HEK293 (cell line): Measurements from ENCODE around the gene BRCC3.

Source experiments
- CTCF ChIA-PET: fragments of 350-600 bp; formaldehyde crosslinking; extraction: SDS; loops from one replicate; lab custom pipeline; 2021; ENCODE audit warnings: antibody characterized with exemption; lab: Yijun Ruan, JAX
- POLR2A ChIA-PET: fragments of 300-600 bp; formaldehyde crosslinking; extraction: SDS; loops from one replicate; lab custom pipeline; 2020; ENCODE audit warnings: antibody characterized with exemption, inconsistent platforms; lab: Yijun Ruan, JAX
- H3K27ac ChIP-seq: fragments of 200-500 bp; sonication (Bioruptor generic); 2 replicates; pipeline ENCODE4 v1.5.1; 2014; ENCODE audit warnings: low read depth, low read length, control low read depth, inconsistent platforms; ENCODE audit errors: extremely low read depth
- H3K36me3 ChIP-seq, 2 experiments: fragments of 200-500 bp in 1 of 2; sonication (Bioruptor generic) in 1 of 2; 1 replicate in 1 of 2; 2 replicates in 1 of 2; pipeline ENCODE4 v1.5.1; 2014 to 2017; ENCODE audit warnings: inconsistent platforms in 2 of 2, low read length in 2 of 2; ENCODE audit not compliant: control insufficient read depth in 2 of 2, insufficient read depth in 1 of 2
- H3K4me1 ChIP-seq: fragments of 200-500 bp; sonication (Bioruptor generic); 2 replicates; pipeline ENCODE4 v1.5.1; 2014; ENCODE audit warnings: mild to moderate bottlenecking, low read length, inconsistent platforms; ENCODE audit not compliant: control insufficient read depth, insufficient read depth
- H3K4me3 ChIP-seq: 2 replicates; pipeline ENCODE4 v1.5.1; 2011; ENCODE audit warnings: low read depth, mild to moderate bottlenecking, control low read depth, low read length, moderate library complexity
- H3K9me3 ChIP-seq: fragments of 200-500 bp; sonication (Bioruptor generic); 2 replicates; pipeline ENCODE4 v1.5.1; 2014; ENCODE audit warnings: low read depth, low read length, inconsistent platforms; ENCODE audit not compliant: control insufficient read depth, insufficient read depth
- EGR2 ChIP-seq: fragments of 450-650 bp; formaldehyde crosslinking; IDR thresholded peaks from 2 replicates; pipeline ENCODE4 v1.5.1; 2016; ENCODE audit warnings: low read depth, missing biosample characterization, missing genetic modification characterization
- GFI1B ChIP-seq: fragments of 450-650 bp; formaldehyde crosslinking; IDR thresholded peaks from 2 replicates; pipeline ENCODE4 v1.5.1; 2016; ENCODE audit warnings: missing biosample characterization, missing genetic modification characterization
- GLIS2 ChIP-seq: fragments of 450-650 bp; formaldehyde crosslinking; IDR thresholded peaks from 2 replicates; pipeline ENCODE4 v1.5.1; 2016; ENCODE audit warnings: missing biosample characterization, missing genetic modification characterization
- HOXC10 ChIP-seq: sonication (generic); formaldehyde crosslinking; IDR thresholded peaks from 2 replicates; pipeline ENCODE4 v1.8.1; 2023; ENCODE audit warnings: mild to moderate bottlenecking, missing genetic modification reagents
- OVOL3 ChIP-seq: fragments of 450-650 bp; formaldehyde crosslinking; IDR thresholded peaks from 2 replicates; pipeline ENCODE4 v1.5.1; 2016; ENCODE audit warnings: missing biosample characterization, missing genetic modification characterization
- PATZ1 ChIP-seq: fragments of 450-650 bp; formaldehyde crosslinking; IDR thresholded peaks from 2 replicates; pipeline ENCODE4 v1.5.1; 2016; ENCODE audit warnings: missing biosample characterization, missing genetic modification characterization
- SALL2 ChIP-seq: fragments of 450-650 bp; formaldehyde crosslinking; IDR thresholded peaks from 2 replicates; pipeline ENCODE4 v1.5.0; 2017; ENCODE audit warnings: missing biosample characterization, mild to moderate bottlenecking, missing genetic modification characterization, borderline replicate concordance
- SP3 ChIP-seq: fragments of 450-650 bp; formaldehyde crosslinking; IDR thresholded peaks from 2 replicates; pipeline ENCODE4 v1.5.1; 2016; ENCODE audit warnings: missing biosample characterization, missing genetic modification characterization
- TCF7L2 ChIP-seq: IDR thresholded peaks from 2 replicates; pipeline ENCODE4 v1.6.1; 2011; ENCODE audit warnings: low read depth, mild to moderate bottlenecking, inconsistent platforms, low read length, moderate library complexity, borderline replicate concordance
- ZBTB1 ChIP-seq: fragments of 450-650 bp; formaldehyde crosslinking; IDR thresholded peaks from 2 replicates; pipeline ENCODE4 v1.5.1; 2016; ENCODE audit warnings: missing biosample characterization, missing genetic modification characterization
- ZBTB8A ChIP-seq: fragments of 450-650 bp; formaldehyde crosslinking; IDR thresholded peaks from 2 replicates; pipeline ENCODE4 v1.5.1; 2016; ENCODE audit warnings: missing biosample characterization, missing genetic modification characterization
- ZFHX2 ChIP-seq: fragments of 450-650 bp; formaldehyde crosslinking; conservative IDR thresholded peaks from 2 replicates; pipeline ENCODE4 v1.5.1; 2016; ENCODE audit warnings: missing biosample characterization, missing genetic modification characterization
- ZFP41 ChIP-seq: fragments of 450-650 bp; formaldehyde crosslinking; IDR thresholded peaks from 2 replicates; pipeline ENCODE4 v1.5.1; 2016; ENCODE audit warnings: missing biosample characterization, missing genetic modification characterization, borderline replicate concordance
- ZNF112 ChIP-seq: fragments of 450-650 bp; formaldehyde crosslinking; IDR thresholded peaks from 2 replicates; pipeline ENCODE4 v1.5.0; 2017; ENCODE audit warnings: missing biosample characterization, missing genetic modification characterization
- ZNF140 ChIP-seq: fragments of 450-650 bp; formaldehyde crosslinking; IDR thresholded peaks from 2 replicates; pipeline ENCODE4 v1.5.1; 2016; ENCODE audit warnings: missing biosample characterization, missing genetic modification characterization
- ZNF146 ChIP-seq: fragments of 450-650 bp; formaldehyde crosslinking; IDR thresholded peaks from 2 replicates; pipeline ENCODE4 v1.5.1; 2016; ENCODE audit warnings: missing biosample characterization, missing genetic modification characterization
- ZNF341 ChIP-seq: fragments of 450-650 bp; formaldehyde crosslinking; IDR thresholded peaks from 2 replicates; pipeline ENCODE4; 2016; ENCODE audit warnings: low read depth, missing biosample characterization, missing genetic modification characterization
- ZNF404 ChIP-seq: fragments of 450-650 bp; formaldehyde crosslinking; IDR thresholded peaks from 2 replicates; pipeline ENCODE4 v1.5.1; 2017; ENCODE audit warnings: missing biosample characterization, missing genetic modification characterization
- ZNF610 ChIP-seq: fragments of 450-650 bp; formaldehyde crosslinking; IDR thresholded peaks from 2 replicates; pipeline ENCODE4 v1.5.1; 2016; ENCODE audit warnings: missing biosample characterization, missing genetic modification characterization, borderline replicate concordance
- ZNF629 ChIP-seq: fragments of 450-650 bp; formaldehyde crosslinking; IDR thresholded peaks from 2 replicates; pipeline ENCODE4 v1.5.1; 2017; ENCODE audit warnings: missing biosample characterization, missing genetic modification characterization
- ZNF654 ChIP-seq: fragments of 450-650 bp; formaldehyde crosslinking; IDR thresholded peaks from 2 replicates; pipeline ENCODE4 v1.5.1; 2016; ENCODE audit warnings: low read depth, missing biosample characterization, missing genetic modification characterization
- ZNF701 ChIP-seq: fragments of 450-650 bp; formaldehyde crosslinking; IDR thresholded peaks from 2 replicates; pipeline ENCODE4 v1.5.1; 2016; ENCODE audit warnings: missing biosample characterization, missing genetic modification characterization
- ZNF704 ChIP-seq: fragments of 450-650 bp; formaldehyde crosslinking; IDR thresholded peaks from 2 replicates; pipeline ENCODE4 v1.5.1; 2016; ENCODE audit warnings: missing biosample characterization, missing genetic modification characterization
- TF ChIP-seq, protein P1 (sequence below): fragments of 450-650 bp; formaldehyde crosslinking; IDR thresholded peaks from 2 replicates; pipeline ENCODE4 v1.5.1; 2016; ENCODE audit warnings: missing biosample characterization, missing genetic modification characterization
- TF ChIP-seq, protein P2 (sequence below): fragments of 450-650 bp; formaldehyde crosslinking; IDR thresholded peaks from 2 replicates; pipeline ENCODE4 v1.5.1; 2016; ENCODE audit warnings: missing biosample characterization, missing genetic modification characterization

The BRCC3 gene

GRCh38 chrX:155031657-155032056 is 39.7 kb upstream of the BRCC3 start:
- Histone ChIP-seq H3K4me1 (0 out of 2 replicates have a peak, but pooled peaks cover 2% of the 10 kb centered on the region), H3K27ac (no peak overlapping the region), H3K36me3 (peaks cover 9 to 22% of the 10 kb centered on the region in 2 experiments; a peak in 2 of 3 replicates), H3K9me3 (peaks cover 3% of the 10 kb centered on the region; the same call in 1 of the 2 replicates), H3K4me3 (no peak overlapping the region)
- no peak for TF ChIP-seq ZNF404 (tag by site-specific recombination)
- TF ChIP-seq ZNF701 (tag by site-specific recombination): no peak
- no peak for TF ChIP-seq OVOL3 (tag by site-specific recombination)
- TF ChIP-seq ZNF610 (tag by site-specific recombination): no peak
- TF ChIP-seq, protein P1, sequence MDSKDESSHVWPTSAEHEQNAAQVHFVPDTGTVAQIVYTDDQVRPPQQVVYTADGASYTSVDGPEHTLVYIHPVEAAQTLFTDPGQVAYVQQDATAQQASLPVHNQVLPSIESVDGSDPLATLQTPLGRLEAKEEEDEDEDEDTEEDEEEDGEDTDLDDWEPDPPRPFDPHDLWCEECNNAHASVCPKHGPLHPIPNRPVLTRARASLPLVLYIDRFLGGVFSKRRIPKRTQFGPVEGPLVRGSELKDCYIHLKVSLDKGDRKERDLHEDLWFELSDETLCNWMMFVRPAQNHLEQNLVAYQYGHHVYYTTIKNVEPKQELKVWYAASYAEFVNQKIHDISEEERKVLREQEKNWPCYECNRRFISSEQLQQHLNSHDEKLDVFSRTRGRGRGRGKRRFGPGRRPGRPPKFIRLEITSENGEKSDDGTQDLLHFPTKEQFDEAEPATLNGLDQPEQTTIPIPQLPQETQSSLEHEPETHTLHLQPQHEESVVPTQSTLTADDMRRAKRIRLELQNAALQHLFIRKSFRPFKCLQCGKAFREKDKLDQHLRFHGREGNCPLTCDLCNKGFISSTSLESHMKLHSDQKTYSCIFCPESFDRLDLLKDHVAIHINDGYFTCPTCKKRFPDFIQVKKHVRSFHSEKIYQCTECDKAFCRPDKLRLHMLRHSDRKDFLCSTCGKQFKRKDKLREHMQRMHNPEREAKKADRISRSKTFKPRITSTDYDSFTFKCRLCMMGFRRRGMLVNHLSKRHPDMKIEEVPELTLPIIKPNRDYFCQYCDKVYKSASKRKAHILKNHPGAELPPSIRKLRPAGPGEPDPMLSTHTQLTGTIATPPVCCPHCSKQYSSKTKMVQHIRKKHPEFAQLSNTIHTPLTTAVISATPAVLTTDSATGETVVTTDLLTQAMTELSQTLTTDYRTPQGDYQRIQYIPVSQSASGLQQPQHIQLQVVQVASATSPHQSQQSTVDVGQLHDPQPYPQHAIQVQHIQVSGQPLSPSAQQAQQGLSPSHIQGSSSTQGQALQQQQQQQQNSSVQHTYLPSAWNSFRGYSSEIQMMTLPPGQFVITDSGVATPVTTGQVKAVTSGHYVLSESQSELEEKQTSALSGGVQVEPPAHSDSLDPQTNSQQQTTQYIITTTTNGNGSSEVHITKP (tag by site-specific recombination): no peak
- no peak for TF ChIP-seq EGR2
- no peak for TF ChIP-seq HOXC10
- TF ChIP-seq SALL2 (tag by site-specific recombination): no peak
- no peak for TF ChIP-seq ZNF341 (tag by site-specific recombination)
- no peak for TF ChIP-seq ZFHX2 (tag by site-specific recombination)
- no peak for TF ChIP-seq ZBTB1
- no peak for TF ChIP-seq ZNF112 (tag by site-specific recombination)
- TF ChIP-seq TCF7L2: no peak
- ChIA-PET POLR2A (no interaction called here), CTCF (no interaction called here)

GRCh38 chrX:155035688-155036087 is 35.6 kb upstream of the BRCC3 start:
- CTCF ChIA-PET: no interaction called here
- no peak for TF ChIP-seq PATZ1 (tag by site-specific recombination)
- peak; percentile 97 for TF ChIP-seq ZNF146 (tag by site-specific recombination)
- Histone ChIP-seq H3K4me1 (no peaks in the 10 kb centered on the region), H3K9me3 (peaks cover 3% of the 10 kb centered on the region; the same call in 1 of the 2 replicates), H3K27ac (no peak overlapping the region), H3K4me3 (no peak overlapping the region), H3K36me3 (peaks cover 15 to 22% of the 10 kb centered on the region in 2 experiments; a peak in 2 of 3 replicates)
- POLR2A ChIA-PET: no interaction called here

- Histone ChIP-seq H3K4me1 (no peaks in the 10 kb centered on the region), H3K36me3 (peaks cover 0 to 3% of the 10 kb centered on the region in 2 experiments; a peak in 1 of 3 replicates), H3K4me3 (no peak overlapping the region), H3K9me3 (no peaks in the 10 kb centered on the region), H3K27ac (no peak overlapping the region)
- CTCF ChIA-PET: interaction anchor here (0.8 to 1.6 kb wide), 4 partner anchors 10 to 101 kb away, joined by 3 to 5 read pairs (median 5); no protein-coding TSS in a partner anchor
- POLR2A ChIA-PET: no interaction called here
- no peak for TF ChIP-seq GFI1B
- no peak for TF ChIP-seq ZBTB8A (tag by site-specific recombination)
- no peak for TF ChIP-seq ZNF629 (tag by site-specific recombination)
- TF ChIP-seq OVOL3 (tag by site-specific recombination): no peak
- TF ChIP-seq ZNF704 (tag by site-specific recombination): no peak
- no peak for TF ChIP-seq ZNF140 (tag by site-specific recombination)
- no peak for TF ChIP-seq ZNF654 (tag by site-specific recombination)
- TF ChIP-seq GLIS2 (tag by site-specific recombination): no peak
- TF ChIP-seq, protein P2, sequence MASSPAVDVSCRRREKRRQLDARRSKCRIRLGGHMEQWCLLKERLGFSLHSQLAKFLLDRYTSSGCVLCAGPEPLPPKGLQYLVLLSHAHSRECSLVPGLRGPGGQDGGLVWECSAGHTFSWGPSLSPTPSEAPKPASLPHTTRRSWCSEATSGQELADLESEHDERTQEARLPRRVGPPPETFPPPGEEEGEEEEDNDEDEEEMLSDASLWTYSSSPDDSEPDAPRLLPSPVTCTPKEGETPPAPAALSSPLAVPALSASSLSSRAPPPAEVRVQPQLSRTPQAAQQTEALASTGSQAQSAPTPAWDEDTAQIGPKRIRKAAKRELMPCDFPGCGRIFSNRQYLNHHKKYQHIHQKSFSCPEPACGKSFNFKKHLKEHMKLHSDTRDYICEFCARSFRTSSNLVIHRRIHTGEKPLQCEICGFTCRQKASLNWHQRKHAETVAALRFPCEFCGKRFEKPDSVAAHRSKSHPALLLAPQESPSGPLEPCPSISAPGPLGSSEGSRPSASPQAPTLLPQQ: no peak
- TF ChIP-seq ZFP41 (tag by site-specific recombination): no peak
- no peak for TF ChIP-seq SP3
Observed at GRCh38 chrX:155046129-155046810, 25.0 kb upstream of the BRCC3 start.
